GM23248 (cell line): ENCODE measurements around the gene OLIG1.

Experiments
- EZH2 ChIP-seq: fragments of 200-600 bp; sonication (generic); IDR thresholded peaks from 2 replicates; pipeline ENCODE4 v1.6.1; 2018; ENCODE audit warnings: antibody characterized with exemption, mild to moderate bottlenecking; ENCODE audit not compliant: insufficient read depth, poor library complexity, severe bottlenecking
- EZH2phosphoT487 ChIP-seq: fragments of 200-600 bp; sonication (generic); IDR thresholded peaks from 2 replicates; pipeline ENCODE4 v1.6.1; 2018; ENCODE audit warnings: antibody characterized with exemption, moderate library complexity, mild to moderate bottlenecking, low read depth; ENCODE audit not compliant: insufficient read depth

GRCh38 chr21:33025106-33025488 is 44.8 kb upstream of the OLIG1 start:
- TF ChIP-seq EZH2 (no peak), EZH2phosphoT487 (0 out of 2 replicates have a peak, but pooled peaks have one; percentile 13)
